Smooth muscle cell (in vitro differentiated cells): ENCODE data around the gene SIKE1. TPM values are rescaled to one million over a fixed set of nuclear protein-coding genes. Genes with fewer than 3 reads are reported as not detected.

Experiments used
- DNase-seq: peaks from one replicate; lab custom pipeline; 2025; ENCODE audit not compliant: unreplicated experiment; lab: John Stamatoyannopoulos, UW
- H2AFZ ChIP-seq: fragments of 200-600 bp; sonication (generic); 2 replicates; pipeline ENCODE4 v1.6.0; 2016; ENCODE audit warnings: antibody characterized with exemption, low read depth, mild to moderate bottlenecking
- H3F3A ChIP-seq: fragments of 200-600 bp; sonication (generic); 2 replicates; pipeline ENCODE4 v1.6.0; 2017; ENCODE audit warnings: antibody characterized with exemption, low read depth
- H3K27ac ChIP-seq: fragments of 200-600 bp; sonication (generic); 2 replicates; pipeline ENCODE4 v1.5.1; 2016; ENCODE audit warnings: low read depth, mild to moderate bottlenecking
- H3K27me3 ChIP-seq: fragments of 200-600 bp; sonication (generic); 2 replicates; pipeline ENCODE4 v1.6.1; 2016; ENCODE audit warnings: low read depth, mild to moderate bottlenecking
- H3K36me3 ChIP-seq: fragments of 200-600 bp; sonication (generic); 2 replicates; pipeline ENCODE4 v1.5.1; 2016; ENCODE audit warnings: low read depth
- H3K4me1 ChIP-seq: fragments of 200-600 bp; sonication (generic); 2 replicates; pipeline ENCODE4 v1.5.1; 2016; ENCODE audit warnings: low read depth
- H3K4me2 ChIP-seq: fragments of 200-600 bp; sonication (generic); 2 replicates; pipeline ENCODE4 v1.6.0; 2016; ENCODE audit warnings: mild to moderate bottlenecking
- H3K4me3 ChIP-seq: fragments of 200-600 bp; sonication (generic); 2 replicates; pipeline ENCODE4 v1.5.1; 2016; ENCODE audit warnings: mild to moderate bottlenecking
- H3K79me2 ChIP-seq: fragments of 200-600 bp; sonication (generic); 2 replicates; pipeline ENCODE4 v1.6.0; 2016; ENCODE audit warnings: low read depth, mild to moderate bottlenecking
- H3K9ac ChIP-seq: fragments of 200-600 bp; sonication (generic); 2 replicates; pipeline ENCODE4 v1.6.0; 2016; ENCODE audit warnings: low read depth
- H3K9me3 ChIP-seq: fragments of 200-600 bp; sonication (generic); replicated peaks from 2 replicates; pipeline ENCODE4 v1.5.1; 2016; ENCODE audit warnings: low read depth
- H4K20me1 ChIP-seq: fragments of 200-600 bp; sonication (generic); 2 replicates; pipeline ENCODE4 v1.6.0; 2016; ENCODE audit warnings: low read depth
- WGBS: methylation state at CpG from one replicate; pipeline ENCODE4 v1.1.7; 2016; ENCODE audit warnings: low lambda C conversion rate; 5-methylcytosine and 5-hydroxymethylcytosine counted together
- polyA plus RNA-seq: library from polyadenylated mRNA; unstranded; fragments of >200 nt; fragmentation: Nextera tagmentation; extraction: Ambion mirVana; gene quantifications from 2 replicates; pipeline ENCODE4 v1.2.1, GENCODE V29; 2016
- total RNA-seq: library from RNA; depleted of rRNA; stranded (reverse); fragments of >200 nt; gene quantifications from 2 replicates; pipeline ENCODE4 v1.2.3, GENCODE V29; 2014
- TF ChIP-seq, protein P1 (sequence below): fragments of 200-600 bp; sonication (generic); IDR thresholded peaks from 2 replicates; pipeline ENCODE4 v1.5.1; 2017; ENCODE audit warnings: borderline replicate concordance, mild to moderate bottlenecking, antibody characterized with exemption; ENCODE audit not compliant: insufficient read depth, poor library complexity, severe bottlenecking

The SIKE1 gene
- total and polyA plus RNA-seq, 2 experiments from 2014 or later: 37.0 to 70.5 TPM

DNA sequence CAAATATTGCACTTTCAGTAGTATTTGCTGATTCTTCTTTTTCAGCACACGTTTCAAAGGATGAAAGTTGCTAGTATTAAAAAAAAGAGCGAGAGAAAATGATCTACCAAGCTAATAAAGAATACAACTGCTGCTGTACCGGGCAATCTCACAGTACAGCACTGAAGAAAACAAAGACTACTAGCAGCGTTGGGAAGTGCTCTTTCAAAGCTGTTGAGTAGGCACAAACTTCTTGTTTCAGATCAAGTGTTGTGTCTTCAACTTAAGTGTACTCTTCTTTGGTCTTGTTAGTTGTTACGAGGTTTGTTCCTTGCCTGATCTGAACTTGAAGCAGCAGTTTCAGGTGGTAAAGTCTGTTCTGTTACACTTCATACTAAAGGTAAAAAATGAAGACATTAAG, 30.6 kb downstream of the SIKE1 start:
- Histone ChIP-seq H2AFZ (no peak overlapping the region), H3K27me3 (no peaks in the 10 kb centered on the region), H3K4me1 (peaks cover 9% of the 10 kb centered on the region), H3K9ac (no peak overlapping the region), H3K4me2 (no peak overlapping the region), H3K36me3 (peaks cover 14% of the 10 kb centered on the region), H3K27ac (no peak overlapping the region), H4K20me1 (peaks cover 100% of the 10 kb centered on the region), H3F3A (no peaks in the 10 kb centered on the region), H3K4me3 (no peak overlapping the region), H3K79me2 (peaks cover 100% of the 10 kb centered on the region), H3K9me3 (no peaks in the 10 kb centered on the region)
- WGBS: 95% methylated on average over 5 of the region's 5 CpGs
- TF ChIP-seq, protein P1, sequence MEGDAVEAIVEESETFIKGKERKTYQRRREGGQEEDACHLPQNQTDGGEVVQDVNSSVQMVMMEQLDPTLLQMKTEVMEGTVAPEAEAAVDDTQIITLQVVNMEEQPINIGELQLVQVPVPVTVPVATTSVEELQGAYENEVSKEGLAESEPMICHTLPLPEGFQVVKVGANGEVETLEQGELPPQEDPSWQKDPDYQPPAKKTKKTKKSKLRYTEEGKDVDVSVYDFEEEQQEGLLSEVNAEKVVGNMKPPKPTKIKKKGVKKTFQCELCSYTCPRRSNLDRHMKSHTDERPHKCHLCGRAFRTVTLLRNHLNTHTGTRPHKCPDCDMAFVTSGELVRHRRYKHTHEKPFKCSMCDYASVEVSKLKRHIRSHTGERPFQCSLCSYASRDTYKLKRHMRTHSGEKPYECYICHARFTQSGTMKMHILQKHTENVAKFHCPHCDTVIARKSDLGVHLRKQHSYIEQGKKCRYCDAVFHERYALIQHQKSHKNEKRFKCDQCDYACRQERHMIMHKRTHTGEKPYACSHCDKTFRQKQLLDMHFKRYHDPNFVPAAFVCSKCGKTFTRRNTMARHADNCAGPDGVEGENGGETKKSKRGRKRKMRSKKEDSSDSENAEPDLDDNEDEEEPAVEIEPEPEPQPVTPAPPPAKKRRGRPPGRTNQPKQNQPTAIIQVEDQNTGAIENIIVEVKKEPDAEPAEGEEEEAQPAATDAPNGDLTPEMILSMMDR: no peak
- no peak for DNase-seq

DNA sequence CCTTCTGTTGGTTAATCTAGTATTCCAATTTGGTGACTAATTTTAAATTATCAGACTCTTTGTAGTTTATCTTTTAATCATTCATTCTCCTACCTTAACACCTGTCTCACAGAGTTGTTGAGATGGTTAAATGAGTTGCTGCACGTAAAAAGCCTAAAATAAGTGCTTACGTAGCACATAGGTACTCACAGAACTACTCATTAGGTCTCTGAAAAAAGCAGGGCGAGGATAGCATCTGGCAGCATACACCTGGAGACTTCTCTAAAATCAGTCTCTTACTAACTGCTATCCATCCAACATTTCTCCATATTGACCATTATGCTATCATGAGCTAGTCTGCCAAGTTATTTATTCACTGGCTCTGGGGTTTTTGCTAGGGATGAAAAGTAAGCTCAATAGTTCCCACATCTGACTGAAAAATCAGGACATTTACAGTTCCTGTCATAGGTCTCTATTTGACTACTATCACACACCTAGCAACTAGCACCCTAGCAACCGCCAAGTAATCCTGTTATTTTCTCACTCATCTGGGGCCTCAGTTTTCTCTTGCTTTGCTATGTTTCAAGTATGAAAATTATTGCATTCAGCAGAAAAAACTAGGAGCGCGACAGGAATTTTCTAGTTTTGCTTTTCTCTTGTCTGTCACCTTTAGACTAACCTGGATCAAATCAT, 33.9 kb downstream of the SIKE1 start:
- no peak overlapping the region for H3K4me3 ChIP-seq
- H3K4me1 ChIP-seq: no peaks in the 10 kb centered on the region
- no peak overlapping the region for H3K9ac ChIP-seq
- peaks cover 100% of the 10 kb centered on the region for H4K20me1 ChIP-seq
- no peaks in the 10 kb centered on the region for H3F3A ChIP-seq
- no peak overlapping the region for H3K4me2 ChIP-seq
- TF ChIP-seq, protein P1: no peak
- H3K79me2 ChIP-seq: peaks cover 100% of the 10 kb centered on the region
- 80% methylated on average over 6 of the region's 6 CpGs for WGBS
- no peak overlapping the region for H3K27ac ChIP-seq
- no peak overlapping the region for H2AFZ ChIP-seq
- DNase-seq: no peak
- no peaks in the 10 kb centered on the region for H3K27me3 ChIP-seq
- H3K9me3 ChIP-seq: no peaks in the 10 kb centered on the region
- peaks cover 21% of the 10 kb centered on the region for H3K36me3 ChIP-seq

DNA sequence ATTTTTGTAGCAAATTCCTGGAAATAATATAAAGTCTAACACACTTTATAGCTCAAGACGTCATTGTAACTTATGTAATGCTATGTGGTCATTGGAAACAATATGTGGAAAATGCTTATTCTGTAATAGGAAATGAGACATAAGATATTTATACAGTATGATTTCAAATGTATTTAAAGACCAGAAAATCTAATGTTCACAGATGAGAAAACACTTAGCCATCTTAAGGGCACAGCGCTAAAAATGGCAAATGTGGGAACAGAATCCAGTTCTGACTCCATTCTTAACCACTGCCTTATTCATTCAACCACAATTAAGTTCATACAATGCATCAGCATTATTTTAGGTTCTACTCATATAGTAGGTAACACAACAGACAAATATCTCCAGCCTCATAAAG, 35.2 kb downstream of the SIKE1 start:
- TF ChIP-seq, protein P1: no peak
- H3K27ac ChIP-seq: no peak overlapping the region
- no peaks in the 10 kb centered on the region for H3K4me1 ChIP-seq
- peaks cover 100% of the 10 kb centered on the region for H4K20me1 ChIP-seq
- no peaks in the 10 kb centered on the region for H3K9me3 ChIP-seq
- no peaks in the 10 kb centered on the region for H3K27me3 ChIP-seq
- H2AFZ ChIP-seq: no peak overlapping the region
- no peaks in the 10 kb centered on the region for H3F3A ChIP-seq
- 93% methylated on average over 2 of the region's 2 CpGs for WGBS
- H3K4me2 ChIP-seq: no peak overlapping the region
- peaks cover 100% of the 10 kb centered on the region for H3K79me2 ChIP-seq
- peaks cover 21% of the 10 kb centered on the region for H3K36me3 ChIP-seq
- no peak overlapping the region for H3K9ac ChIP-seq
- no peak overlapping the region for H3K4me3 ChIP-seq
- no peak for DNase-seq
